Inflammatory macrophage (primary cell): Measurements from ENCODE around the gene RNF182.
"Not testable (repeated sequence)": the region's sequence is repeated elsewhere in the genome, so short reads cannot be mapped to it uniquely, and the experiment has no call there.

Experiments used
- DNase-seq, 2 donors: peaks; one replicate each; pipeline ENCODE4 v3.0.0-alpha.2; 2020 to 2022

The RNF182 gene

GRCh38 chr6:13917141-13917540 lies 7.6 kb upstream of the RNF182 start:
- DNase-seq, result no peak

DNA sequence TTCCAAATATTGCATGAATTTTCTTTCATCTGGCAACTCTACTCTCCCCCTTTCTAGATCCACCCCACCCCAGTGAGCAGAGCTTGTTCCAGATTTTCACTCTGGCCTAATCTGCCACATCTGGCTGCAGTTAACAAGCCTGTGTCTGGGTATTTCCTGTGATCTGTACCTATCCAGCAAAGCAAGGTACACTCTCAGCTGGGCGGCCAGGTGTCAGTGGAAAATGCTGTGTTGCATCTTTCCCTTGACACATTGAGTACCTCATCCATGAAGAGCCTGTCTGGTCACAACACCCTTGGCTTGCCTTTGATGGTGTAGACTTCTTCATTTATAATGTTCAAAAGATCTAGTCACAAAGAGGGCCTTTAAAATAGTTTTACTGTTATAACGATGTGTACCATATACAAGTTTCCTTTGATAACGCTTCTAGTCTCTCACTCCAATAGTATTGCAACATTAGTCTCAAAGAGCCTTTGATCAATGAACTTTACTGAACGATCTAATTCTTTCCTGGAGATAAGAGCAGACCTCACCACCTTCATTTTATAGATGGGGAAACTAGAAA lies 6.0 kb upstream of the RNF182 start:
- DNase-seq, result no peak

DNA sequence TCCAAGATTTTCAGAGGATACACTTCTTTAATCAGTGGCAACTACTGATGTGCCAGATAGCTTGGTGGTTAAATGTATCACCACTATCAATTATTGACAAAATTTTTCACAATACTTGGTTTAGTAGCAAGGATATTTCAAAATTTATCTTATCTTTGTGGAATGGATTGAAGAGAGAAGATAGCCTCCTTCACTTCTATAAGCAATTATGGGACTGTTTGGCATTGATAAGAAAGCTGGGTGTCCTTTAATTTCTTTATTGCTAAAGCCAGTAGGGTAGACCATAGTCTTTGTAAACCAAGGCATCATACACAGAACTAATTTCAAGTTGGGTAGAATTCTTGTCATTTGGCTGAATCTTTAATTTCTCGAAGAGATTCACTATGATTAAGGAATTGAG lies 4.9 kb upstream of the RNF182 start:
- DNase-seq, result no peak

DNA sequence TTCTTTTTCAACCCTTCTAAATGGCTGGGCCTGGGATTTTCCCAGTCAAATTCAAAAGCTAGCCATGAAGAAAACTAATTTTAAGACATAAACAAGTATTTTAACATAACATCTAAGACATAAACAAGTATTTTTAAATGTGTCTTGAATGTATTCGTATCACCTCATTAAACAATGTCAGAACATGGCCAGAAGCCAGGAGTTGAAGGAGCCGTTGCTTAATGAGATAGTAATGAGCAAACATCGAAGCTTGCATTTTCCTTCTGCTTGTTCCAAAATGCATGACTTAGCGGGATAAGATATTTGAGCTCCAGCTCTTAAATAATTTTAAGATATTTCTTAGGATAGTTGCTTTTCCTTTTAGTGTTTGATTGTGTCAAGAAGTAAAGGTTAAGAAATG lies 4.2 kb upstream of the RNF182 start:
- DNase-seq, result no peak

DNA sequence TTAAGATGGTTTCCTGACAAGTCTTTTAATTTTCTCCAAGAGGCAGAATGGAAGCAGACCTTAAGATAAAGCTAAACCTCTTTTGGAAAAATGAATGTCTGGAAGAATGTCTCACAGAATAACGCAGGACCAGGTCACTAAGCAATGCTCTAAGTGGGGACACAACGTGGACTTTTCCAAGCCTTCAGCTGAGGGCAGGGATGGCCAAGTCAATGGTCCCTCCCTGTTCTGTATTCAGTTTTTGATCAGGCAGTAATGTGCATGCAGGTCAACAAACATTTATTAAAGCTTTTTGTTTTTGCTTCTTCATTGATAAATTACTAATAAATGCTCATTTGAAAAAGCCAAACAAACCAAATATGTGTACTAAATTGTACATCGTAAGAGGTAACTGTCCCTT lies 2.0 kb upstream of the RNF182 start:
- DNase-seq, result no peak

- no peak for DNase-seq
These were observed 1.1 kb upstream of the RNF182 start for GRCh38 chr6:13923527-13924145.

DNA sequence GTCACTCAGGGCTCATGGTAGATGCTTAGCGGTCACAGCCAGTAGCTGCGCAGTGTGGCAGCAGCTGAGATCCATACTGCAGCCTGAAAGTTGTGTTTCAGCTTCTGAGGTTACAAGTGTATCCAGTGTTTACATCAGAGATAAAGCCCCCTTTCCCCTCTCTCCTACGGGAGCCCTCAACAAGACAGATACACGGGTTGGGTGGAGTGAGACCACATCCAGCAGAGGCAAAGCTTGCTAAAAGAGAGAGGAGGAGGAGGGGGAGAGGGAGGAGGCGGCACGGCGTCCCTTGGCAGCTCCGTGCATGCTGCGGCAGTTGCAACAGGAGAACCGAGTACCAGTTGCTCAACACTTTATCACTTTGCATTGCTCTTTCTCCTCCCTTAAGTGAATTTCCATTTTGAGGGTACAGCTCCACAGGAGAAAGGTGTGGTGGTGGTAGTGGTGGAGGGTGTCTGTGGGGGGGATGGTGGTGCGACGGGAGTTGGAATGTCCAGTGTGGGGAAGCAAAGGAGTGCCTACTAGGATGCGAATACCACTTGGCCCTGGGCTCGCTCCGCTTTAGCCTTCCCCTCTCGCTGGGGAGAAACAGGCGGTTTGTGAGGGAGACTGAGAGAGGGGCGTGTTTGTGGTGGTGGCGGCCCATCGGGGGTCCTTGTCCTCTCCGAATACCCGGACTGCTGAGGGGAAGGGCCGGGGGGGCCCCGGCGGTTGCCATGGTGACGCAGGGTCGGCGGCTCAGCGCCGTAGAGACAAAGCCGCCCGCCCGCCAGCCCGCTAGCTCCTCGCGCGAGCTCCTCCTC lies 405 bp upstream of the RNF182 start:
- DNase-seq, result peak in 1 of 2 donors; percentile 4

GRCh38 chr6:13926378-13926777 lies 1.6 kb downstream of the RNF182 start:
- no peak for DNase-seq

- DNase-seq, result no peak
These were observed 2.5 kb downstream of the RNF182 start for GRCh38 chr6:13927203-13927602.

- DNase-seq, result no peak
These were observed 4.4 kb downstream of the RNF182 start for GRCh38 chr6:13929196-13929595.

GRCh38 chr6:13931797-13932402 lies 7.1 kb downstream of the RNF182 start:
- DNase-seq, result no peak

DNA sequence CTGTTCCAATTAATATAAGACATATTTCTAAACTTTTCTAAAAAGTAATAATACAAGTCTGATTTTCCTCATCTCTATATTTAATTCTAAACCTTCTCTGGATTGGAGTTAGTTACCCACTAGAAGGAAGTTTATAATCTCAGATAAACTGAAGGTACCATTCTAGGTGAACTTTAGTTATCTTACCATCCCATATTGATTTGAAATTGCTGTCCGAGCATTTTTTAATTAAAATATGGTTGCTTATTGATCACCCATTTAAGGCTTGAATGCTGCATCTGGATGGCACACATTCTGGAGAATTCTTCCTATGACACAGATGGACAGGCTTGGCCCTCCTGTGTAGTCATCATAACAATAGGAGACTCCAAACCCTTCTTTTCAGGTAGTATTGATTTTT lies 8.0 kb downstream of the RNF182 start:
- no peak for DNase-seq

DNA sequence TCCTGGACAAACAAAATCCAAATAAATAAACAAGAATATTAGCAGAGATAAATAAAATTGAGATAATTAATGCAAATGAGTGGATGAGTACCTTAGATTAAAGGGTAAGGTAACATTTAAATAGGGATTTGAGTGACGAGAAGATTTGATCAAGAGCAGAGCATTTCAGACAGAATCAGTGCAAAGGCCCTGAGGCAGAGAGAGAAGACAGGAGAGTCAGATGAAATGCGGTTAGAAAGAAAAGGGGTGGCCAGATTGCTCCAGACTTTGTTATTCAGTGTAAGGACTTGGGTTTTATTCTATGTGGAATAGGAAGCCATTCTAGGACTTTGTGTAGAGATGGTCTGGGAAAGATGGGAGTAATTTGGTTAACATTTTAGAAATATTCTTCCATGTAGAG lies 10.0 kb downstream of the RNF182 start:
- no peak for DNase-seq

DNA sequence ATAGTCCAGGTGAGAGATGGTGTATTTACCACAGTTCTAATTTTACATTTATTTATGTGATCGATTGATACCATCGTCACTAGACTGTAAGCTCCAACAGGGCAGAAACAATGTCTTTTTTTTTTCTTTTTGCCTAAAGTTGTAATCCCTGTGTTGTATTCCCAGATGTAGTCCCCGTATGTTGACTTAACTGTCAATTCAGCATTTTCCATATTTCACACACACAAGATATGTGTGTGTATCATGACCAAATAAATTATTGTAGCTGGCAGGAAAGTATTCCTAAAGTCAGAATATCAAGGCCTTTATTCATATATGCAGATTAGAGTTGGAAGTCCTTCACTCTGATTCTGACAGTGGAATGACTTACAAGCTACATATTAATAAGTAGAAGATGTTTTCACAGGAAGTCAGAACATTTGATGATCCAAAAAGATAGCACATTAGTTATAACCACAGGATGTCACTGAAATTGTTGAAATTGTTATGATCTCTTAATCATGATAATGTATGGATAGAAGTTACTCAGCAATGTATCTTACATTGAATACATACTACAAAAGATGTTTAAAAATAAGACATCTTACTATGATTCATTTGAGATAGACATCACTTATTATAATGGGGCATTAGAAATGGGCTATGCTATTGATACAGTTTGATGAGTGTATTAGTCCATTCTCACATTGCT lies 10.6 kb downstream of the RNF182 start:
- no peak for DNase-seq

- not testable (repeated sequence) for DNase-seq
These were observed 11.1 kb downstream of the RNF182 start for GRCh38 chr6:13935881-13936261.

DNA sequence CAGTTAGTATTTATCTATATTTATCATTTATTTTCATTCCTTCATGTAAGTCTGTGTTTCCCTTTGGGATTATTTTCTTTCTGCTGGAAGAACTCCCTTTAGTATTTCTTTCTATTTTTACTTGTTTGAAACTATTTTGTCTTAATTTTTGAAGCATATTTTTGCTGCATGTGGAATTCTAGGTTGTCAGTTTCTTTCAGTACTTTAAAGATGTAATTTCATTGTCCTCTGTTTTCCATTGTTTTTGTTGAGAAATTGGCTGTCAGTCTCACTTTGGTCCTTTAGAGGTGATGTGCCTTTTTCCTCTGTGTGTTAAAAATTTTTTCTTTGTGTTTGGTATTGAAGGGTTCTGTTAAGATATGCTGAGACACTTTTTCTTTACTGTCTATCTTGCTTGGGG lies 17.1 kb downstream of the RNF182 start:
- no peak for DNase-seq

- DNase-seq, result no peak
These were observed 19.2 kb downstream of the RNF182 start for GRCh38 chr6:13943943-13944342.

DNA sequence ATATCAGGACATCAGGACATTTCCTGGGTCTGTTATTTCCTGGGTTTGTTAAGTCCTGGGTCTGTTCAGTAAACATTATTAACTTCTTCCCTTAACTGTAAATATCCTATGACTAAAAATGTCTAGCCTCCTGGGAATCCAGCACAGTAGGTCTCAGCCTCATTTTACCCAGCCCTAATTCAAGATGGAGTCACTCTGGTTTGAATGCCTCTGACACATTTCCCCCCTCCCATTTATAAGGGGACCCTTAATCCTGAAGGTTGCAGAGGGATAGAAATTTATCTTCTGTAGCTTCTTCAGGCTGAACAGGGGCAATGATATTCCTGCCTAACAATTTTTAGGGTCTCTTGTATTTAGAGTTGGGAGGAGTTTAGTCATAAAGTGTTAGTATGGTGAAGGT lies 21.8 kb downstream of the RNF182 start:
- no peak for DNase-seq

DNA sequence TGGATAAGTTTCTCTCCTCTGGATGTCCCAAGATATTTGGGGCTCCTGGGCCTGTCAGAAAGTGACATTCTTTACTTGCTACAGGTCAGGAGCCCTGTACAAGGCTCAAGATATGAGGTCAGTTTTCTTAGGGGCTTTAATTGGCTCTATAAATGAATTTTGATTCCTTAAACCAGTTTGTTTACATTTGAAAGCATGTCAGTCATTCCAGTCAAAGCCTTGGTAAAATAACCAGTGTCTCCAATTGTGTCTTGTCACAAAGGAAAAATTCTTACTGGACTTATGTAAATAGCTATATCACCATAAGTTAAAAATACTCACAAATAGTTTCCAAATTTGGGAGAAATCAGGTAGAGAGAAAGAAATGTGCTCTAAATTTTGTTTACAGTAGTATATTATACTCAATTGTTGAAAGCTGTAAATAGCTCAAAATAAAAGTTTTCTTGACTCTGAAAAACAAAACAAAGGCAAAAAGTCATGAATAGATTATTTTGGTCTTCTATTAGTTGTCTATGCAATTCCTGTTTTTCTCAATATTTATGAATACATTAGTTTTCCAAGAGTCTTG lies 22.9 kb downstream of the RNF182 start:
- no peak for DNase-seq

DNA sequence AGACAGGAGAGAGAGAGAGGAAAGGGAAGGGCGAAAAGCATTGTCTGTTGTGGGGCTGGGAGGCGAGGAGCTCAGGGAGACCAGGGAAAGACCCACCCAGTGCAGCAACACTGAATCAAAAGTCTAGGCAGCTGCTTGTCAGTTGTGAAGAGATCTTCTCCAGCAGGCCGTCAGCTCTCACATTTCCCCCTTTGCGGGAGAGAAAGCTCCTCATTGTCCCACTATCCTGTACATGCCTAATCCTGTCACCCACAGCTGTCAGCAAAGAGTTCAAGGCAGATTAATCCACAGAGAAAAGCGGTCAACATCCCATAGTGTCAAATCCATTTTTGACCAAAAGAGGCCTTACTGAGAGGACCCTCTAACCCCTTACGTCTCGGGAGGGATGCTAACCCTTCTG lies 27.3 kb downstream of the RNF182 start:
- no peak for DNase-seq

DNA sequence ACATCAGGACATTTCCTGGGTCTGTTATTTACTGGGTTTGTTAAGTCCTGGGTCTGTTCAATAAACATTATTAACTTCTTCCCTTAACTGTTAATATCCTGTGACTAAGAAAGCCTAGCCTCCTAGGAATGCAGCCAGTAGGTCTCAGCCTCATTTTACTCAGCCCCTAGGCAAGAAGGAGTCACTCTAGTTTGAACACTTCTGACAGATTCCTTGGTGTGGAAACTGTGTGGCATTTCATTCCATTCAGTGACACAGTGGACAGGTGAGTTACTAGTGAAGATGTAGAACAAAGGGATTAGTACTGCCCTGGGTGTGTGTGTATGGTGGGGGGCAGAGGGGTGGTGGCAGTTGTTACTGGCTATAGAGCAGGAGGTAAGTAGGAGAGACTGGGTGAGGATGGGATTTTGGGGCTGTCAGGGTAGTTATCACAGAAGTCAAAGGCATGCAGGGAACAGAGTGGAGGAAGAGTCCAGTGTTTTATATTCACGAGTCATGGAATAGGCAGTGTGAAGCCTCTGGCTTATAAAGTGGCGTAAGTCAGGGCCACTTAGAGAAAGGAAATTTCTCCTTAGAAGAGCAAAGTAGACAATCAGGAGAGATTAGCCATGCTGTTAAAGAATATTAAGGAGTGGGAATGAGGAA lies 28.4 kb downstream of the RNF182 start:
- no peak for DNase-seq

DNA sequence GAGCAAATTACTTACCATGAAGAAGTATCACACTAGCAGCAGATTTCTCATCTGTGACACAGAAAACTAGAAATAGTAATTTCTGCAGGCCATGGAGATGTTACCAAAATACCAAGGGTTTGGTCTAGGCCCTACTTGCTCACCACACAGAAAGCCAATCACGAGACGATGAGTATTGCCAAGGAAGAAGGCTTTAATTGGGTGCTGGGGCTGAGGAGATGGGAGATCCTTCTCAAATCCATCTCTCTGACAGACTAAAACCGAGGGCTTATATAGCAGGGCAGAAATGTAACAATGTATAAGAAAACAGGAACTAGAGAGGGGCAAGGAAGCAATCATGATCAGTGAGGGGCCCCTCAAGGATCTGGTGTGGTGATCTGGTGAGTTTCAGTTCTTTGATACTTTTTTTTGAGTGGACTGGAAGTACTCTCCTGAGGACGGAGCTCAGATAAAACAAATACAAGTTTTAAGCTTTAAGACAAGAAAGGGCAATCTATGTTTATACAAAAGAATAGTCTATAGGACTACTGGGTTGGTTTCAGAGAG lies 40.9 kb downstream of the RNF182 start:
- no peak for DNase-seq
